GM13976 (cell line): ENCODE results near the gene FAM209B.

Experiments
- DNase-seq: peaks from one replicate; pipeline ENCODE4 v3.0.0; 2012; ENCODE audit warnings: low spot score
- in situ Hi-C: fragments of 300-500 bp; cut with MboI; formaldehyde crosslinking; loops from one replicate; pipeline ENCODE4 v1.12.0; 2022; ENCODE audit warnings: low sequenced_read_pairs, mixed read lengths, inconsistent platforms; ENCODE audit not compliant: unreplicated experiment
- TF ChIP-seq, protein P1 (sequence below): IDR thresholded peaks from 2 replicates; pipeline ENCODE4 v1.5.1; 2012; ENCODE audit warnings: borderline replicate concordance, mild to moderate bottlenecking; ENCODE audit not compliant: insufficient read depth; ENCODE audit errors: extremely low read depth, missing control alignments, control extremely low read depth

Gene FAM209B

DNA sequence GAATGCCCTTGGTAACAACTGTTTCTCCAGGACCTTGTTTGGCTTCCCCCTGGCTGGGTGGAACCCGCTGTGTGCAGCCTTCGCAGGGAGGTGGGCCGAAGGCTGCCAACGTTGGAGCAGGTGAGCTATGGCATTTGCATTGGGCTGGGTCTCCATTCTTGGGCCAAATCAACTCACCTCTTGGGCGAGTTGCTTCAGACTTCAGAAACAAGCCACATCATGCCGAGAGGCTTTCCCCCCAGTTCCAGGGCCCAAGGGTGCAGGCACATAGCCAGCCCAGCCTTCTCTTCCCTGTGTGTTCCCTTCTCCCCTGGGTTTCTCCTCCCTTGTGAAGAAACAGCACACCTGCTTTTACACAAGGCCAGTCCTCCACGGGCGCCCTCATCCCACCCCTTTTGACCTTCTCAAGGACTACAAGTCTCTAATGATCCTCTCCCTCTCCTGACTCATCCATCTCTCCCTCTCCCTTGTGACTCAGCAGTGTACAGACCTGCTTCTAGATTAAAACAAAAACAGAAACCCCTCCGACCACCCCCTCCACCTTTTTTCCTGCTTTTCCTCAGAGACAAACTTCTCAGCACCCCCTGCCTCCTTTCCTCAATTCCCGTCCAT is 41.6 kb downstream of the FAM209B start:
- in situ Hi-C loops, result no loop called here

DNA sequence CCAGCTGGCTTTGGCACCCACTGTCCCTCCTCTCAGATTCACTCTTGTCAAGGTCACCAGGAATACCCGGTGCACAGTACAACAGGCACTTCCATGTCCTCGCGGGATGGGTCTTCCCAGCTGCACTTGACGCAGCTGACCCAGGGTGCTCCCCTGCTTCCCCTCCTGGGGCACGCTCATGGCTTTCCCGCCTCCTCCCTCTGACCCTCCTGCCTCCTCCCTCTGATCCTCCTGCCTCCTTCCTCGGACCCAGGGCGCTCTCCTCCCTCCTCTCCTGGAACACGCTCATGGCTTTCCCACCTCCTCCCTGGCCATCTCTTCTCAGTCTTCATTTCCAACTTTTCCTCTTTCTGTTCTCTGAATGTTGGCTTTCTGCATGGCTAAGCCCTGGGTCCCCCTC is 42.1 kb downstream of the FAM209B start:
- TF ChIP-seq, protein P1, sequence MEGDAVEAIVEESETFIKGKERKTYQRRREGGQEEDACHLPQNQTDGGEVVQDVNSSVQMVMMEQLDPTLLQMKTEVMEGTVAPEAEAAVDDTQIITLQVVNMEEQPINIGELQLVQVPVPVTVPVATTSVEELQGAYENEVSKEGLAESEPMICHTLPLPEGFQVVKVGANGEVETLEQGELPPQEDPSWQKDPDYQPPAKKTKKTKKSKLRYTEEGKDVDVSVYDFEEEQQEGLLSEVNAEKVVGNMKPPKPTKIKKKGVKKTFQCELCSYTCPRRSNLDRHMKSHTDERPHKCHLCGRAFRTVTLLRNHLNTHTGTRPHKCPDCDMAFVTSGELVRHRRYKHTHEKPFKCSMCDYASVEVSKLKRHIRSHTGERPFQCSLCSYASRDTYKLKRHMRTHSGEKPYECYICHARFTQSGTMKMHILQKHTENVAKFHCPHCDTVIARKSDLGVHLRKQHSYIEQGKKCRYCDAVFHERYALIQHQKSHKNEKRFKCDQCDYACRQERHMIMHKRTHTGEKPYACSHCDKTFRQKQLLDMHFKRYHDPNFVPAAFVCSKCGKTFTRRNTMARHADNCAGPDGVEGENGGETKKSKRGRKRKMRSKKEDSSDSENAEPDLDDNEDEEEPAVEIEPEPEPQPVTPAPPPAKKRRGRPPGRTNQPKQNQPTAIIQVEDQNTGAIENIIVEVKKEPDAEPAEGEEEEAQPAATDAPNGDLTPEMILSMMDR, result no peak
- no peak for DNase-seq
- in situ Hi-C loops, result no loop called here

More for the DNA sequence above, 41.6 kb downstream of the FAM209B start:
- TF ChIP-seq, protein P1, result no peak
- no peak for DNase-seq

DNA sequence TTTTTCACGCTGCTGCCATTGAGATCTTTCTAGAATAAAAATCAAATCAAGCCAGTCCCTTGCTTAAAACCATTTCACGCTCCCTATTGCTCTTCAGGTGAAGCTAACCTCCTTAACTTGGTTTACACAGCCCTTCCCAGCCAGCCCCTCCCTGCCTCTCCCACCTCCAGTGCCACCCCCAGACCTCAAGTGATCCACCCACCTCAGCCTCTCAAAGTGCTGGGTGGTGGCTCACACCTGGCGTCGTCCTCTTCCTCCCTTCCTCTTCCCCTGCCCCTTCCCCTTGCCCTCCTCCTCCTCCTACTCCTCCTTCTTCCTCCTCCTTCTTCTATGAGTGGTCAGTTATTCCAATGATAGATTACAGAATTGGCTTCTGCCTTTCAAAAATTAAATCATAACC is 42.9 kb downstream of the FAM209B start:
- no peak for DNase-seq
- in situ Hi-C loops, result no loop called here
- TF ChIP-seq, protein P1, result no peak

DNA sequence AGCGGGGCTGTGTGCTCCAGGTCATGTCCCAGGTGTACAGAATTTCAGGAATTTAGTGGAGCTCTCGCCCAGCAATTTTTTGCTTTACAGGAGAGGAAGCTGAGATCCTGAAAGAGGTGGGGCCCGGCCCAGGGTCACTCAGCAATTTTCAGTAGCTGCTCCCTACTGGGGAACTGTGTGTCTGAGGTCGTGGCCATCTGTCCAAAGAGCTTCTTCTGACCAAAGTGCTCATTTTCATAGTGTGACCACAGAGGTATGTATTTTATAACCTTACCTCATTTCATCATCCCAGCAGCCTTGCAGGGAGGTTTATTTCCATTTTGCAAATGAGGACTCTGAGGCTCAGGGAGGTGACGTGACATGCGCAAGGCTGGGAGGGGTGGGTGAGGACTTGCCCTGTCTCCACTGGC is 46.3 kb downstream of the FAM209B start:
- no peak for DNase-seq
- TF ChIP-seq, protein P1, result no peak
- in situ Hi-C loops, result no loop called here

DNA sequence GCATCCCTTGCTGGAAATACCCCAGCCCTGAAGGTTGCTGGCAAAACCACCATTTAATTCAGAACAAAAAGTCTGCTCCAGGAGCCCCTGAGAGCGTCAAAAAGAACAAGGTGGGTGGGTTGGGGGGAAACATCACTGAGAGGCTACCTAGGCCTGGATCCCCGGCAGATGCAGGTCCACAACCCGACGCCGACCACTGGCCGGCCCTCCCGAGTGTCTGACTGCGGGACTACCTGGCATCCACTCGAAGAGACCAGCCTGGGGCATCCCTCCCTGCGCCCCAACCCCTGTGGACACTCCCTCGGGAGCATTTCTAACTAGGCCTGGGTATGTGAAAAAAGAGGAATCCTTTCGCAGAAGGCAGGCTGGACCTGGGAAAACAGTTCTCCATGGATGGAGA is 47.2 kb downstream of the FAM209B start:
- TF ChIP-seq, protein P1, result no peak
- DNase-seq, result no peak
- in situ Hi-C loops, result no loop called here

DNA sequence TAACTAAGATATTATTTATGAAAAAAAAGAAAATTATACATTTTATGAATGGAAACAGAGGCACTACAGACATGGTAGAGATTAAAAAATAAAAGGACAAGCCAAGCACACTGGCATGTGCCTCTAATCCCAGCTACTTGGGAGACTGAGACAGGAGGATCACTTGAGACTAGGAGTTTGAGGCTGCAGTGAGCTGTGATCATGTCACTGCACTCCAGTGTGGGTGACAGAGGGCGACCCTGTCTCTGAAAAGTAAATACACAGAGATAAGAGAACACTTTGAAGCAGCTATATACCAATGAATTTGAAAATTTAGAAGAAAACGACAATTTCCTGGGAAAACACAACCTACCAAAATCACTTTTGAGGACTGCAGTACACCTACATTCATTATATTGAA is 48.7 kb downstream of the FAM209B start:
- TF ChIP-seq, protein P1, result no peak
- DNase-seq, result no peak
- in situ Hi-C loops, result no loop called here
